Measurements from ENCODE around the gene HS3ST2.

- TF ChIP-seq POLR2A (IDR thresholded peaks at IDR 0.05; ENCODE audit: low read depth, low read length), result no peak
- TF ChIP-seq POLR2AphosphoS5 (IDR thresholded peaks at IDR 0.05; ENCODE audit: low read depth, low read length), result no peak
- TF ChIP-seq TAF1 (IDR thresholded peaks at IDR 0.05; ENCODE audit: low read depth, low read length), result no peak
- TF ChIP-seq SPI1 (IDR thresholded peaks at IDR 0.05; ENCODE audit: low read depth, low read length), result no peak
- no peak for TF ChIP-seq PAX5 (IDR thresholded peaks at IDR 0.05; ENCODE audit: insufficient read depth, low read length, severe bottlenecking)
Observed at GRCh38 chr16:22941970-22942501, 128.1 kb downstream of the HS3ST2 start.

All from GM12891 (cell line).